ENCODE measurements around the gene MOSPD2. TPM values are rescaled to one million over a fixed set of nuclear protein-coding genes. Genes with fewer than 3 reads are reported as not detected.

MOSPD2 gene
- total RNA-seq, 1 donor from 2014 or later = 9.9 TPM

DNA sequence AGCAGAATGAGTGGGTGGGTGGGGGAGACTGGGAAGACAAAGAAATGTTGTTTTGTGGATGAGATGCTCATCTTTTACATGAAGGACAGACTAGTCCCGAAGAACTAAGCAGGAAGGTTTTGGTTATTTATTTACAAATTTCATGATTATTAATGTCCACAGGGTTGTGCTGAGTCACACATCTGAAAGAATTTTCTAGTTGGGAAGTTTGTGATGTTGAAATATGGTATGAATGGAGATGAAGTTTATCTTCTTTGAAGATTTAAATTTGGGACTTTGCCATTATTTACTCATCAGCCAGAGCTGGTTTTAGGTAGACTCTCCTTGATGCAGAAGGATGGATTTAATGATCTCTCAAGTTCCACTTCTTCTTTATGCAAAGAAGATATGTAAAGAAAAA, 75.5 kb downstream of the MOSPD2 start:
- TF ChIP-seq, protein P1, sequence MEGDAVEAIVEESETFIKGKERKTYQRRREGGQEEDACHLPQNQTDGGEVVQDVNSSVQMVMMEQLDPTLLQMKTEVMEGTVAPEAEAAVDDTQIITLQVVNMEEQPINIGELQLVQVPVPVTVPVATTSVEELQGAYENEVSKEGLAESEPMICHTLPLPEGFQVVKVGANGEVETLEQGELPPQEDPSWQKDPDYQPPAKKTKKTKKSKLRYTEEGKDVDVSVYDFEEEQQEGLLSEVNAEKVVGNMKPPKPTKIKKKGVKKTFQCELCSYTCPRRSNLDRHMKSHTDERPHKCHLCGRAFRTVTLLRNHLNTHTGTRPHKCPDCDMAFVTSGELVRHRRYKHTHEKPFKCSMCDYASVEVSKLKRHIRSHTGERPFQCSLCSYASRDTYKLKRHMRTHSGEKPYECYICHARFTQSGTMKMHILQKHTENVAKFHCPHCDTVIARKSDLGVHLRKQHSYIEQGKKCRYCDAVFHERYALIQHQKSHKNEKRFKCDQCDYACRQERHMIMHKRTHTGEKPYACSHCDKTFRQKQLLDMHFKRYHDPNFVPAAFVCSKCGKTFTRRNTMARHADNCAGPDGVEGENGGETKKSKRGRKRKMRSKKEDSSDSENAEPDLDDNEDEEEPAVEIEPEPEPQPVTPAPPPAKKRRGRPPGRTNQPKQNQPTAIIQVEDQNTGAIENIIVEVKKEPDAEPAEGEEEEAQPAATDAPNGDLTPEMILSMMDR (conservative IDR thresholded peaks at IDR 0.05; ENCODE audit: low read depth, low read length) = no peak
- no peak for DNase-seq (ENCODE audit: low read depth)
- no peak overlapping the region for H3K4me3 ChIP-seq (ENCODE audit: low read depth, low read length)

DNA sequence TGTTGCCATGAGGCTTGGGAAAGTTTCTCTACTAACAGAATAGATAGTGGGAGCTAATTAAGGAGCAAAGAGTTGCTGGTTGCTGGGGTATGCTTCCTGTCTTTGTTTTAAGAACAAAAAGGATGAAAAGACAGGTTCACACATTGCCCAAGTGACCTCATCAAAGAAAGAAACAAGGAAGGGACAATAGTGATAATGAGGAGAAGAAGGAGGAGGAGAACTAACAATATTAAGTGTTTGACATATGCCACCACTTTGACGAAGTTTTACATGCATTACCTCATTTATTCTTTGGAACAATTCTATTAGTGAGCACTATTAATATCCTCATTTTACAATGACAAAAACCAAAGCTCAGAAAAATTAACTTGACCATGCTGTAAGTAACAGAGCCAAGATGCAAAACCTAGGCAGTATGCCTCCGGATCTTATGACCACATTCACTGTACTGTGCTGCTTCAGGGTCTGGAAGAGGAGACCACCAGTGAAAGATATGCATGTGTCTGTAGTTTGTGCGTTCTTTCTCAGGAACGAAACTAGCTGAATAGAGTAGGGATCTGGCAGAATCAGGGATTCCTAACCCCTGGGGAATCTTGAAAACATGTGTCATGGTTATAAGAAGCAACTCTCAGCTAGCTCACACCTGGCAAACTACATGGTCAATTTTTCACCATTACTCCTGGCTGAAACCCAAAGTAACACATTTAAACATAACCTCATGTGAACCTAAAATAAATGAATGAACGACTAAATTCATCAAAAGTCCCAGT, 83.8 kb downstream of the MOSPD2 start:
- no peak overlapping the region for H3K4me3 ChIP-seq (ENCODE audit: low read depth, low read length)
- TF ChIP-seq, protein P1 (conservative IDR thresholded peaks at IDR 0.05; ENCODE audit: low read depth, low read length) = no peak
- DNase-seq (ENCODE audit: low read depth) = no peak

DNA sequence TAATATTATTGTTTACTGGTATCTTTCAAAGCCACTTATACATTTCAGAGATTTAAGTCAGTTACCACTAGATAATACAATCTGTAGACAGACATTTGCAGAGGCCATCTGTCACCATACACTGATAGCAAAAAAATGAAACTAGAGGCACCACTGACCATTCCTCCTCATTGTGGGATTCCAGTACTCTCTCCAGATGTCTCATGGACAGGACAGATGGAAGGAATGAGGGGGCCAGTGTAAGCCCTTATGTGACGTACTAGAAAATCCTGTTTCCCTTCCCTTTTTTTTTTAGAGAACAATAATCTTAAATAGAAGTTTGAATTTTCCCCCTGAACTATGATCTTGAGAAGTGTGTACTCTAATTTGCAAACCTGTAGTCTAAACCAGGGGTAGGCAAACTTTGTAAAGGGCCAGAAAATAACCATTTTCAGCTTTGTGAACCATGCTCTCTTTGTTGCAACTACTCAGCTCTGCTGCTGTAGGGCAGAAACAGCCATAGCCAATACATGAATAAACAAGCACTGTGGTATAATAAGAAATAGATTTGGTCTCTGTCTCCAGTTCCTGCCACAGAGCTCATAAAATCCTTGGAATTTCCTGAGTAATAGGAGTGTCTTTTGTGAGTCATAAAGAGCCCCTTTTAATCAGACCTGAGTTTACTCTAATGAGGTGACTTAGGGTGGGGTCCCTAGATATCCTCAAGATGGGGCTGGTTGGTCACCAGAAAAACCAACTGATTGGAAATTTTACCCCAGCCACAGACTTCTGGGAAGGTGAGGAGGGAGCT, 90.4 kb downstream of the MOSPD2 start:
- DNase-seq (ENCODE audit: low read depth) = no peak
- TF ChIP-seq, protein P1 (conservative IDR thresholded peaks at IDR 0.05; ENCODE audit: low read depth, low read length) = no peak
- no peak overlapping the region for H3K4me3 ChIP-seq (ENCODE audit: low read depth, low read length)

DNA sequence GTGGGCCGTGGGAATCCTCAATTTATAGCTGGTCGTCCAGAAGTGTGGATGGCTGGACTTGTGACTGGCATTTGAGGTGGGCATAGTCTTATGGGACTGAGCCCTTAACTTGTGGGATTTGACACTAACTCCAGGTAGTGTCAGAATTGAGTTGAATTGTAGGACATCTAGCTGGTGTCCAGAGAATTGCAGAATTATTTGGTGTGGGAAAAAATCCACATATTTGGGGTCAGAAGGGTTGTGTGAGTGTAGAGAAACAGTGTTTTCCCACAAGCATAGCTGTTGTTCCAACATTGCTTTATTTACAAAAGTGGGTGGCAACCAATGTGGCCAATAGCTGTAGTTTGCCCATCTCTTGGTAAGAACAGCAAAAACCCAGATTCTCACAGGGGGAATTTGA, 91.3 kb downstream of the MOSPD2 start:
- no peak for DNase-seq (ENCODE audit: low read depth)
- H3K4me3 ChIP-seq (ENCODE audit: low read depth, low read length) = no peak overlapping the region
- TF ChIP-seq, protein P1 (conservative IDR thresholded peaks at IDR 0.05; ENCODE audit: low read depth, low read length) = peak; percentile 18

Other genes starting within 250 kb of the MOSPD2 start
- gene FANCB, start 352 bp upstream of the MOSPD2 start, total RNA-seq = 3.0 and 5.9 TPM in 2 replicates

Data from epithelial cell of proximal tubule (primary cell).